GM23248 (cell line): ENCODE data around the gene SLC35E2B. TPM values are rescaled to one million over a fixed set of nuclear protein-coding genes. Genes with fewer than 3 reads are reported as not detected.
"Not testable (repeated sequence)": the region's sequence is repeated elsewhere in the genome, so short reads cannot be mapped to it uniquely, and the experiment has no call there.

Experiments
- DNase-seq: peaks from one replicate; pipeline ENCODE4 v3.0.0-alpha.2; 2015
- H2AFZ ChIP-seq: fragments of 200-600 bp; sonication (generic); 2 replicates; pipeline ENCODE4 v1.6.1; 2016; ENCODE audit warnings: antibody characterized with exemption
- H3F3A ChIP-seq: fragments of 200-600 bp; sonication (generic); 2 replicates; pipeline ENCODE4 v1.6.1; 2016; ENCODE audit warnings: mild to moderate bottlenecking, antibody characterized with exemption, mixed run types; ENCODE audit not compliant: insufficient read depth
- H3K27ac ChIP-seq: fragments of 200-600 bp; sonication (generic); 2 replicates; pipeline ENCODE4 v1.5.1; 2016; ENCODE audit warnings: mild to moderate bottlenecking
- H3K27me3 ChIP-seq: fragments of 200-600 bp; sonication (generic); replicated peaks from 2 replicates; pipeline ENCODE4 v1.6.1; 2016; ENCODE audit warnings: mild to moderate bottlenecking; ENCODE audit not compliant: insufficient read depth
- H3K36me3 ChIP-seq: fragments of 200-600 bp; sonication (generic); 2 replicates; pipeline ENCODE4 v1.6.1; 2016; ENCODE audit warnings: low read depth, mild to moderate bottlenecking
- H3K4me1 ChIP-seq: fragments of 200-600 bp; sonication (generic); 2 replicates; pipeline ENCODE4 v1.6.1; 2016; ENCODE audit warnings: mild to moderate bottlenecking; ENCODE audit not compliant: insufficient read depth
- H3K4me2 ChIP-seq: fragments of 200-600 bp; sonication (generic); one replicate; pipeline ENCODE4 v1.6.1; 2016; ENCODE audit warnings: mild to moderate bottlenecking; ENCODE audit not compliant: unreplicated experiment
- H3K4me3 ChIP-seq: fragments of 200-600 bp; sonication (generic); 2 replicates; pipeline ENCODE4 v1.5.1; 2016; ENCODE audit warnings: mild to moderate bottlenecking
- H3K79me2 ChIP-seq: fragments of 200-600 bp; sonication (generic); 2 replicates; pipeline ENCODE4 v1.6.1; 2016; ENCODE audit warnings: mild to moderate bottlenecking; ENCODE audit not compliant: insufficient read depth
- H3K9ac ChIP-seq: fragments of 200-600 bp; sonication (generic); 2 replicates; pipeline ENCODE4 v1.6.1; 2016; ENCODE audit warnings: mild to moderate bottlenecking
- H3K9me2 ChIP-seq: fragments of 200-600 bp; sonication (generic); 2 replicates; pipeline ENCODE4 v1.6.1; 2016; ENCODE audit warnings: mixed run types, mild to moderate bottlenecking, moderate library complexity; ENCODE audit not compliant: insufficient read depth
- H3K9me3 ChIP-seq: fragments of 200-600 bp; sonication (generic); one replicate; pipeline ENCODE4 v1.6.1; 2017; ENCODE audit warnings: low read depth
- H4K20me1 ChIP-seq: fragments of 200-600 bp; sonication (generic); 2 replicates; pipeline ENCODE4 v1.6.0; 2016; ENCODE audit not compliant: insufficient read depth
- EZH2 ChIP-seq: fragments of 200-600 bp; sonication (generic); IDR thresholded peaks from 2 replicates; pipeline ENCODE4 v1.6.1; 2018; ENCODE audit warnings: antibody characterized with exemption, mild to moderate bottlenecking; ENCODE audit not compliant: insufficient read depth, poor library complexity, severe bottlenecking
- EZH2phosphoT487 ChIP-seq: fragments of 200-600 bp; sonication (generic); IDR thresholded peaks from 2 replicates; pipeline ENCODE4 v1.6.1; 2018; ENCODE audit warnings: antibody characterized with exemption, moderate library complexity, mild to moderate bottlenecking, low read depth; ENCODE audit not compliant: insufficient read depth
- WGBS, 2 experiments: methylation state at CpG; one replicate each; pipeline ENCODE4 v1.1.6; 2015 to 2017; ENCODE audit warnings: low lambda C conversion rate in 2 of 2, low coverage in 1 of 2; ENCODE audit errors: missing lambda C conversion rate in 2 of 2; 5-methylcytosine and 5-hydroxymethylcytosine counted together
- in situ Hi-C: fragments of 300-500 bp; cut with MboI; formaldehyde crosslinking; loops from 2 replicates; pipeline ENCODE4 v1.15.0; 2020
- polyA plus RNA-seq: library from polyadenylated mRNA; unstranded; fragments of >200 nt; fragmentation: Nextera tagmentation; extraction: Ambion mirVana; gene quantifications from 2 replicates; pipeline ENCODE4 v1.2.1, GENCODE V29; 2016
- total RNA-seq: library from RNA; depleted of rRNA; stranded (reverse); fragments of >200 nt; shearing (Covaris generic); gene quantifications from 2 replicates; pipeline ENCODE4 v1.2.3, GENCODE V29; 2014

The SLC35E2B gene
- total and polyA plus RNA-seq, 2 experiments from 2014 or later = 23.4 to 32.5 TPM

DNA sequence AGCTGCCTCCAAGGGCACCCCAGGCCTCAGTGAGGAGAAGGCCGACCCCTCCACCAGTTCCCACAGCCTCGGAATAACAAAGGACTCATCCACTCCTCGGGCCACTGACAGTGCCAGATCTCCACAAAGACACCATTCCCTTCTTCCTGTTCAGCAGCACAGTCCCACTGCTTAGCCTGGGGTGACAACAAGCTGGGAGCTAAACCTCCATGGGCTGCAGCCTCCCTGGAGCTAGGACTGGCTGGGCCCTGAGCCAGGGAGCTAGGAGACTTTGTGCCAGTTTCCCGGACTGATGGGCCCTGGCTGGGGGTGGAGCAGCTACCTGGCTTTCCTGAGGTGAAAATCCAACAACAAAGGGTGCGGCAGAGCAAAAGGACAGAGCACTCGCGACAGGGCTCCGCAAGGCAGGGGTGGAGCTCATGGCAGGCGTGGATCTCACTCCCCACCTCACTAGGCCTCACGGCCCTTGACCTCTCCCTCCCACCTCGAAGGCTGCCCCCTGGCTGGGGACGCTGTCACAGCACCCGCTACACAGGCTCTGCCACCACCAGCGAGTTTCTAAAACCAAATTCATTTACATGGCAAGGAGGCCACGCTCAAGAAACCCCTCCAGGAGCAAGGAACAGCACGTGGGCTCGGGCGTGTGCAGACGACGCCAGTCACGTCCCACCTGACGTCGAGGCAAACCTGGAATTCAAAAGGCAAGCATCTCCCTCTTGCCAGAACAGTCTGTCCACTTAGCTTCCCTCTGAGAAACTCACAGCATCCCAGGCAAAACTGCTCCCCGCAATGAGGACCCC lies 13.8 kb downstream of the SLC35E2B start:
- Histone ChIP-seq H3K9me3 (no peaks in the 10 kb centered on the region), H3K4me1 (no peaks in the 10 kb centered on the region), H3K9me2 (no peaks in the 10 kb centered on the region), H4K20me1 (no peaks in the 10 kb centered on the region), H3K9ac (no peak overlapping the region), H3K4me3 (no peak overlapping the region), H3K4me2 (no peak overlapping the region), H3K36me3 (no peaks in the 10 kb centered on the region), H3K27ac (no peak overlapping the region), H3K79me2 (peaks cover 66% of the 10 kb centered on the region), H2AFZ (no peak overlapping the region), H3K27me3 (no peaks in the 10 kb centered on the region), H3F3A (no peaks in the 10 kb centered on the region)
- 73 to 75% methylated on average over 22 to 24 of the region's 24 CpGs for WGBS, 2 experiments
- TF ChIP-seq EZH2 (no peak), EZH2phosphoT487 (no peak)
- no peak for DNase-seq
- in situ Hi-C loops = no loop called here

DNA sequence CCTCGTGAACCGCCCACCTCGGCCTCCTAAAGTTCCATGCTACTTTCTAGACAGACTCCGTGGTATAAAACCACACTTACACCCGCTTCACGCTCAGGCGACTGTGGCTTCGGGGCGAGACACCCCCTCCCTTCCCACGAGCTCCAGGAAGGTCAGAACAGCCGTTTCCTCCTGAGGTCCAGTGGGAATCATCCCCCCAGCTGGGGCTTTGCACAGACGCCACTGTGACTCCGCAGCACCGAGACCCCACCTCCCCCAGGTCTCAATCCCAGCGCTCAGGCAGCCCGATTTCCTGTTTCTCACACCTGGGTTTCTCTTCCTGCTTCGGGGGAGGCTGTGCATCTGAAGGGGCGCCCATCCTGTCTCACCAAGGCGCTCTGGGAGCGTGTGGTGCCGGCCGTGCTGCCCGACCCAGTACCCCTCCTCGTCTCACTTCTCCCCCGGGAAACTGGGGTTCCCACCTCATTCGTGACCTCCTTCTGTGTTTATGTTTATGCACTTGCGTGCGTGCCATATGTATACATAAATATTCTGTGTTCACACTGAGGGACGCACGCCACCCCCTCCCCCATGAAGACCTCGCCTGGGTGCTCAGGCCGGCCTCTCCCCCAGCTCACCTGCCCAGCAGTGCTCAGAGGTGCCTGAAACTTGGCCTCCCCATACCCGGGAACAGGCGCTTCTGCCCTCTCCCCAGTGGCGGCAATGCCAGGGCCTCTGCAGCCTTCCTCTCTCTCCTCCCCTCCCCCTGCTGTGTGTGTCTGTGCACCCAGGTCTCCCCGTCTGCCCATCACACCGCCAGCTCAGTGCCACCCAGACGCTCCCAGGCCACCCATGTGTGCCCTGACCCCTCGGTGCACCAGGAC lies 14.6 kb downstream of the SLC35E2B start:
- WGBS, 2 experiments = 87 to 88% methylated on average over 38 to 39 of the region's 39 CpGs
- H3K79me2 ChIP-seq = peaks cover 57% of the 10 kb centered on the region
- no peak for DNase-seq
- TF ChIP-seq EZH2 (no peak), EZH2phosphoT487 (no peak)
- H3K4me1 ChIP-seq = no peaks in the 10 kb centered on the region
- H3K9ac ChIP-seq = no peak overlapping the region
- no peaks in the 10 kb centered on the region for H3K9me2 ChIP-seq
- H2AFZ ChIP-seq = no peak overlapping the region
- no peak overlapping the region for H3K4me3 ChIP-seq
- H3K4me2 ChIP-seq = no peak overlapping the region
- no peaks in the 10 kb centered on the region for H3K9me3 ChIP-seq
- H4K20me1 ChIP-seq = no peaks in the 10 kb centered on the region
- H3K36me3 ChIP-seq = no peaks in the 10 kb centered on the region
- H3K27ac ChIP-seq = no peak overlapping the region
- in situ Hi-C loops = no loop called here
- no peaks in the 10 kb centered on the region for H3K27me3 ChIP-seq
- H3F3A ChIP-seq = no peaks in the 10 kb centered on the region

DNA sequence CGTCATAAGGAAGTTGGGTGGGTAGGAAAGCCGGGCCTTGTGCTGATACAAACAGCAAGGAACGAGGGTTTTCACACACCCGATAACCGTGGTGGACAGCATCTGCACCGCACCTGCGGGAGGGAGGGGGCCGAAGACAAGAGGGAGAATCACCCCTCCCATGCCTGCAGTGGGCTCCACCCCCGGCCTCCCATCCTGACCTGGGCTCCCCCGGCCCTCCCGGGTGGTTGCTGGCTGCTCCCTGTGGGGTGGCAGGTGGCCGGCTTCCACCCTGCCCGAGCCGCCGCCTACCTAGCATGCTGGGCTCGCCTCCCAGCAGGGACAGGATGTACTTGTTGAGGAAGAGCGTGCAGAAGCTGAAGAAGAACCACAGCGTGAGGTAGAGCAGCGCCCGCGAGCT lies 16.5 kb downstream of the SLC35E2B start:
- H4K20me1 ChIP-seq, H3K27ac ChIP-seq, H3K36me3 ChIP-seq, H3K9me3 ChIP-seq, H2AFZ ChIP-seq, H3K9me2 ChIP-seq, H3F3A ChIP-seq, H3K4me1 ChIP-seq, in situ Hi-C loops, H3K9ac ChIP-seq, H3K4me3 ChIP-seq, DNase-seq, H3K27me3 ChIP-seq, H3K4me2 ChIP-seq: not testable (repeated sequence)
- peaks cover 39% of the 10 kb centered on the region for H3K79me2 ChIP-seq
- 87% methylated on average over 5 of the region's 21 CpGs; no CpG with 5 or more reads in 1 of the 2 experiments for WGBS, 2 experiments

- H3K27ac ChIP-seq, in situ Hi-C loops, H3K4me3 ChIP-seq, H3K9me3 ChIP-seq, H4K20me1 ChIP-seq, H3K9ac ChIP-seq, H3K4me1 ChIP-seq, H3K9me2 ChIP-seq, H3K36me3 ChIP-seq, H3K27me3 ChIP-seq, H2AFZ ChIP-seq, H3K4me2 ChIP-seq, H3F3A ChIP-seq, DNase-seq: not testable (repeated sequence)
- peaks cover 30% of the 10 kb centered on the region for H3K79me2 ChIP-seq
- WGBS, 2 experiments = 96% methylated on average over 14 of the region's 18 CpGs; no CpG with 5 or more reads in 1 of the 2 experiments
These were observed 17.4 kb downstream of the SLC35E2B start for GRCh38 chr1:1675218-1675617.

DNA sequence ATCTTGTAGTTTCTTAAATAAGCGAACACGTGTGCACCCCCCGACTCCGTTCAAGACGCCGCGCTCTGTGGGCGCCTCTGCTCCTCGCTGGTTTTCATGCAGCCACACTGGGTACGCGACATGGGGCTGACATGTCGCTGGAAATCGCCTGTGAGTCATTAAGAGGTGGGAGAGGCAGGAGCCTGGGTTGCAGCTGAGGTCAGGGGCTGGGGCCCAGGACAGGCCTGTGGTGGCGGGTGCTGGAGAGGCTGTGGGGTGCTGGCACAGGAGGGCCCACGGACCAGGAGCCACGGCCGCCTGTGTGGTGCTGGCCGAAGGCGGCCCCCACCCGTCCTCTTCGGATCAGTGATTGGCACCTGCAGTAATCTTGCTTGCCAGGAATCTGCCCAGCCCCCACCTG lies 17.8 kb downstream of the SLC35E2B start:
- H3K9ac ChIP-seq = not testable (repeated sequence)

More for the DNA sequence above, 17.8 kb downstream of the SLC35E2B start:
- H3K9me3 ChIP-seq, H3K4me2 ChIP-seq, in situ Hi-C loops, DNase-seq, H2AFZ ChIP-seq, H4K20me1 ChIP-seq, H3K4me1 ChIP-seq, H3K27ac ChIP-seq, H3F3A ChIP-seq, H3K9me2 ChIP-seq, H3K36me3 ChIP-seq, H3K4me3 ChIP-seq, H3K27me3 ChIP-seq: not testable (repeated sequence)
- WGBS, 2 experiments = 78 to 86% methylated on average over 12 to 16 of the region's 21 CpGs
- H3K79me2 ChIP-seq = peaks cover 26% of the 10 kb centered on the region
